HEK293 (cell line): ENCODE measurements around the gene FAM110A.

Source experiments
- HOXA7 ChIP-seq: sonication (generic); formaldehyde crosslinking; IDR thresholded peaks from 2 replicates; pipeline ENCODE4 v1.8.1; 2022; ENCODE audit warnings: missing genetic modification reagents, borderline replicate concordance
- KLF16 ChIP-seq: fragments of 450-650 bp; formaldehyde crosslinking; IDR thresholded peaks from 2 replicates; pipeline ENCODE4 v1.5.1; 2017; ENCODE audit warnings: missing biosample characterization, missing genetic modification characterization
- OSR2 ChIP-seq: fragments of 450-650 bp; formaldehyde crosslinking; IDR thresholded peaks from 2 replicates; pipeline ENCODE4 v1.5.1; 2016; ENCODE audit warnings: missing biosample characterization, missing genetic modification characterization
- RBAK ChIP-seq: fragments of 450-650 bp; formaldehyde crosslinking; IDR thresholded peaks from 2 replicates; pipeline ENCODE4 v1.5.1; 2016; ENCODE audit warnings: missing biosample characterization, missing genetic modification characterization
- ZBTB17 ChIP-seq: fragments of 450-650 bp; formaldehyde crosslinking; IDR thresholded peaks from 2 replicates; pipeline ENCODE4 v1.5.1; 2016; ENCODE audit warnings: missing biosample characterization, missing genetic modification characterization
- ZNF138 ChIP-seq: fragments of 450-650 bp; formaldehyde crosslinking; IDR thresholded peaks from 2 replicates; pipeline ENCODE4 v1.5.1; 2016; ENCODE audit warnings: missing biosample characterization, missing genetic modification characterization, borderline replicate concordance
- ZNF311 ChIP-seq: fragments of 450-650 bp; formaldehyde crosslinking; IDR thresholded peaks from 2 replicates; pipeline ENCODE4 v1.5.1; 2017; ENCODE audit warnings: missing biosample characterization, missing genetic modification characterization, borderline replicate concordance
- ZNF596 ChIP-seq: fragments of 450-650 bp; IDR thresholded peaks from 2 replicates; pipeline ENCODE4 v1.5.0; 2018; ENCODE audit warnings: missing biosample characterization, mild to moderate bottlenecking, missing genetic modification characterization, moderate library complexity
- TF ChIP-seq, protein P1 (sequence below): sonication (generic); formaldehyde crosslinking; IDR thresholded peaks from 2 replicates; pipeline ENCODE4 v1.8.1; 2022; ENCODE audit warnings: mild to moderate bottlenecking, moderate library complexity, missing genetic modification reagents
- TF ChIP-seq, protein P2 (sequence below): fragments of 450-650 bp; formaldehyde crosslinking; IDR thresholded peaks from 2 replicates; pipeline ENCODE4 v1.5.1; 2016; ENCODE audit warnings: missing biosample characterization, missing genetic modification characterization

- no peak for TF ChIP-seq ZNF596 (tag by site-specific recombination)
- TF ChIP-seq, protein P1, sequence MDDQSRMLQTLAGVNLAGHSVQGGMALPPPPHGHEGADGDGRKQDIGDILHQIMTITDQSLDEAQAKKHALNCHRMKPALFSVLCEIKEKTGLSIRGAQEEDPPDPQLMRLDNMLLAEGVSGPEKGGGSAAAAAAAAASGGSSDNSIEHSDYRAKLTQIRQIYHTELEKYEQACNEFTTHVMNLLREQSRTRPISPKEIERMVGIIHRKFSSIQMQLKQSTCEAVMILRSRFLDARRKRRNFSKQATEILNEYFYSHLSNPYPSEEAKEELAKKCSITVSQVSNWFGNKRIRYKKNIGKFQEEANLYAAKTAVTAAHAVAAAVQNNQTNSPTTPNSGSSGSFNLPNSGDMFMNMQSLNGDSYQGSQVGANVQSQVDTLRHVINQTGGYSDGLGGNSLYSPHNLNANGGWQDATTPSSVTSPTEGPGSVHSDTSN (CRISPR knock-in tag) = no peak
- TF ChIP-seq RBAK = no peak
- TF ChIP-seq OSR2 (tag by site-specific recombination) = no peak
- TF ChIP-seq, protein P2, sequence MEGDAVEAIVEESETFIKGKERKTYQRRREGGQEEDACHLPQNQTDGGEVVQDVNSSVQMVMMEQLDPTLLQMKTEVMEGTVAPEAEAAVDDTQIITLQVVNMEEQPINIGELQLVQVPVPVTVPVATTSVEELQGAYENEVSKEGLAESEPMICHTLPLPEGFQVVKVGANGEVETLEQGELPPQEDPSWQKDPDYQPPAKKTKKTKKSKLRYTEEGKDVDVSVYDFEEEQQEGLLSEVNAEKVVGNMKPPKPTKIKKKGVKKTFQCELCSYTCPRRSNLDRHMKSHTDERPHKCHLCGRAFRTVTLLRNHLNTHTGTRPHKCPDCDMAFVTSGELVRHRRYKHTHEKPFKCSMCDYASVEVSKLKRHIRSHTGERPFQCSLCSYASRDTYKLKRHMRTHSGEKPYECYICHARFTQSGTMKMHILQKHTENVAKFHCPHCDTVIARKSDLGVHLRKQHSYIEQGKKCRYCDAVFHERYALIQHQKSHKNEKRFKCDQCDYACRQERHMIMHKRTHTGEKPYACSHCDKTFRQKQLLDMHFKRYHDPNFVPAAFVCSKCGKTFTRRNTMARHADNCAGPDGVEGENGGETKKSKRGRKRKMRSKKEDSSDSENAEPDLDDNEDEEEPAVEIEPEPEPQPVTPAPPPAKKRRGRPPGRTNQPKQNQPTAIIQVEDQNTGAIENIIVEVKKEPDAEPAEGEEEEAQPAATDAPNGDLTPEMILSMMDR (tag by site-specific recombination) = no peak
- no peak for TF ChIP-seq HOXA7 (CRISPR knock-in tag)
- no peak for TF ChIP-seq ZNF138 (tag by site-specific recombination)
- TF ChIP-seq KLF16 (tag by site-specific recombination) = no peak
- no peak for TF ChIP-seq ZNF311 (tag by site-specific recombination)
- TF ChIP-seq ZBTB17 (tag by site-specific recombination) = no peak
These were observed 11.8 kb upstream of the FAM110A start for GRCh38 chr20:821731-822065.
